Calu3 (cell line): Measurements from ENCODE around the gene TUBB4A. TPM values are rescaled to one million over a fixed set of nuclear protein-coding genes. Genes with fewer than 3 reads are reported as not detected.

Experiments used
- BruUV-seq: library from RNA; stranded (reverse); fragments of 400-500 nt; replicated peaks from 2 replicates; lab custom pipeline; 2021; lab: Mats Ljungman, UMichigan
- CTCF ChIA-PET: fragments of 300-600 bp; sonication (Branson Sonifier 250); formaldehyde crosslinking; loops from one replicate; lab custom pipeline; 2022; ENCODE audit warnings: antibody characterized with exemption; lab: Charles Lee
- DNase-seq: peaks from one replicate; pipeline ENCODE4 v3.0.0; 2022
- H3K27ac Mint-ChIP-seq: one replicate; pipeline ENCODE4 v1.8.0; 2022; ENCODE audit warnings: mixed read lengths; ENCODE audit not compliant: unreplicated experiment
- H3K27me3 Mint-ChIP-seq: one replicate; pipeline ENCODE4 v1.8.0; 2022; ENCODE audit warnings: mixed read lengths; ENCODE audit not compliant: unreplicated experiment
- H3K36me3 Mint-ChIP-seq: one replicate; pipeline ENCODE4 v1.8.0; 2022; ENCODE audit warnings: mild to moderate bottlenecking, moderate library complexity, mixed read lengths; ENCODE audit not compliant: insufficient read depth, unreplicated experiment
- H3K4me1 Mint-ChIP-seq: one replicate; pipeline ENCODE4 v1.8.0; 2022; ENCODE audit warnings: mild to moderate bottlenecking, low read depth, mixed read lengths; ENCODE audit not compliant: unreplicated experiment
- H3K4me3 Mint-ChIP-seq: one replicate; pipeline ENCODE4 v1.8.0; 2022; ENCODE audit warnings: mild to moderate bottlenecking, low read depth, moderate library complexity, mixed read lengths; ENCODE audit not compliant: unreplicated experiment
- H3K9me3 Mint-ChIP-seq: one replicate; pipeline ENCODE4 v1.8.0; 2022; ENCODE audit warnings: low read depth, mixed read lengths; ENCODE audit not compliant: unreplicated experiment
- intact Hi-C: fragments of 100-400 bp; cut with micrococcal nuclease; formaldehyde crosslinking; loops from one replicate; pipeline ENCODE4 v1.10.0; 2022; ENCODE audit not compliant: unreplicated experiment
- total RNA-seq: library from RNA; stranded (reverse); gene quantifications from 2 replicates; pipeline ENCODE4 v1.2.3, GENCODE V29; 2022
- TF ChIP-seq, protein P1 (sequence below): fragments of 200-600 bp; IDR thresholded peaks from one replicate; pipeline ENCODE4 v1.8.0; 2022; ENCODE audit warnings: antibody characterized with exemption; ENCODE audit not compliant: unreplicated experiment

TUBB4A gene
- total RNA-seq, 1 experiment from 2014 or later: 1.4 TPM

DNA sequence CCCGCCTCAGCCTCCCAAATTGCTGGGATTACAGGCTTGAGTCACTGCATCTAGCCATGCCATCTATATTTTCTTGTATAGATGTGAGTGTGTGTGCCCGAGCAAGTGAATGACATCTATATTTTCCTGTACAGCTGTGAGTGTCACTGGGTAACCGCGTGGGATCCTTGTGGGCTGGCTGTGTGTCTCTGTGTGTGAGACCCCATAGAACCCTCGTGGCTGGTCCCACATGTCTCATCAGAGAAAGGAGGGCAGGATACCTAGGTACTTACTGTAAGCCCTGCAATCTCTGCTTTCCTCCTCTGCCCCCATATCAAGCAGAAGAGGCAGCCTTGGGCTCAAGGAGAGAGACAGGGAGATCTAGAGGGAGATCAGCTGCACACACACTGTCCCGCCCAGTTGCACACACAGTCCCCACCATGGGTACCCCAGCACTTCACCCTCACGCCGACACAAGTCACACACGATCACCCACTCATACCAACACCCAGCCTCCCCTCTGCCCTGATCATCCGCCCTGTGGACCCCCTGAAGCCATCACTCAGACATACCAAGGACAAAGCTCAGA lies 21.2 kb downstream of the TUBB4A start:
- TF ChIP-seq, protein P1, sequence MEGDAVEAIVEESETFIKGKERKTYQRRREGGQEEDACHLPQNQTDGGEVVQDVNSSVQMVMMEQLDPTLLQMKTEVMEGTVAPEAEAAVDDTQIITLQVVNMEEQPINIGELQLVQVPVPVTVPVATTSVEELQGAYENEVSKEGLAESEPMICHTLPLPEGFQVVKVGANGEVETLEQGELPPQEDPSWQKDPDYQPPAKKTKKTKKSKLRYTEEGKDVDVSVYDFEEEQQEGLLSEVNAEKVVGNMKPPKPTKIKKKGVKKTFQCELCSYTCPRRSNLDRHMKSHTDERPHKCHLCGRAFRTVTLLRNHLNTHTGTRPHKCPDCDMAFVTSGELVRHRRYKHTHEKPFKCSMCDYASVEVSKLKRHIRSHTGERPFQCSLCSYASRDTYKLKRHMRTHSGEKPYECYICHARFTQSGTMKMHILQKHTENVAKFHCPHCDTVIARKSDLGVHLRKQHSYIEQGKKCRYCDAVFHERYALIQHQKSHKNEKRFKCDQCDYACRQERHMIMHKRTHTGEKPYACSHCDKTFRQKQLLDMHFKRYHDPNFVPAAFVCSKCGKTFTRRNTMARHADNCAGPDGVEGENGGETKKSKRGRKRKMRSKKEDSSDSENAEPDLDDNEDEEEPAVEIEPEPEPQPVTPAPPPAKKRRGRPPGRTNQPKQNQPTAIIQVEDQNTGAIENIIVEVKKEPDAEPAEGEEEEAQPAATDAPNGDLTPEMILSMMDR: no peak
- peaks cover 5% of the 10 kb centered on the region for H3K36me3 Mint-ChIP-seq
- H3K4me1 Mint-ChIP-seq: no peaks in the 10 kb centered on the region
- intact Hi-C loops: no loop called here
- CTCF ChIA-PET: no interaction called here
- H3K9me3 Mint-ChIP-seq: no peaks in the 10 kb centered on the region
- peaks cover 18% of the 10 kb centered on the region for H3K27me3 Mint-ChIP-seq
- no peak for DNase-seq
- no peak overlapping the region for H3K27ac Mint-ChIP-seq
- no peak overlapping the region for H3K4me3 Mint-ChIP-seq
- BruUV-seq: no TSS peak

DNA sequence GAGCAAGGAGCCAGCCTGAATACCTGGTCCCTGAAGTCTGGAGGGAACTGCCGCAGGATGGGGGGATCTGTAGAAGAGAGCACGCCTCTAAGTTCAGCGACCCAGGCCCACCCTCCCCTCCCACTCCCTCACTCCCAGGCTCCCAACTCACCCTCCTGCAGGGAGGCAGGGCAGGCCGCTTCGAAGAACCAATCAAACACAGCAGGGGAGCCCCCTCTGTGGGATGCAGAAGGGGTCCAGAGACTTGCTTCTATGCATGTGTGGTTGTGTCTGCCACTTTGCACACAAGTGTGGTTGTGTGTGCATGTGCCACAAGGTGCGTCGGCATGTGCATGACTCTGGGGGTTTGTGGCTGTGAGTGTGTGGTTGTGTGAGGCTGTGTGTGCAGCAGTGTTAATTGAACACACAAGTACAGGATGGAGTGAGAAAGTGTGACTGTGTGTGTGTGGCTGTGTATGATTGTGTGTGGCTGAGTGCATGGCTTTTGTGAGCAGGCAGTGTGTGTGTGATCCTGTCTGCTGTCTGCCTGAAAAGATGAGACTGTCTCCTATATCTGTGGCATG lies 22.2 kb downstream of the TUBB4A start:
- Mint-ChIP-seq H3K27me3 (peaks cover 18% of the 10 kb centered on the region), H3K36me3 (peaks cover 5% of the 10 kb centered on the region), H3K9me3 (no peaks in the 10 kb centered on the region), H3K27ac (no peak overlapping the region), H3K4me1 (no peaks in the 10 kb centered on the region), H3K4me3 (no peak overlapping the region)
- CTCF ChIA-PET: no interaction called here
- no TSS peak for BruUV-seq
- intact Hi-C loops: no loop called here
- no peak for DNase-seq
- TF ChIP-seq, protein P1: no peak

DNA sequence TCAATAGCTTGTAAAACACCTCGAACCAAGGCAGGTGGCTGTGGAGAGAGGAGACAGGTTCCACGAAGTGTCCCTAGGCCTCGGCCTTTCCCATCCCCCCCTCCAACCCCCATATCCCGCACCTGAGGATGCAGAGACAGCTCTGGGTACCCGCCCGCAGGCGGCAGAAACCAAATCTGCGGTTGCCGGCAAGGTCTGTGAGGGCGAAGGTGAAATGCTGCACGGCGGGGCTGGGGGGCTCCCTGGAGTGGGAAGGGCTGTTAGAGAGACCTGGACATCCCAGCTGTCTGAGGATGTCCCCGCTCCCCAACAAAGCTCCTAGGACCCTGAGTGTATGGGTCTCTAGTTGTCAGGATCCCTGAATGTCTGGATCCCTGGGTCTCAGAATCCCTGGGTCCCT lies 23.3 kb downstream of the TUBB4A start:
- CTCF ChIA-PET: no interaction called here
- no TSS peak for BruUV-seq
- Mint-ChIP-seq H3K9me3 (no peaks in the 10 kb centered on the region), H3K27ac (no peak overlapping the region), H3K27me3 (peaks cover 18% of the 10 kb centered on the region), H3K4me3 (no peak overlapping the region), H3K36me3 (peaks cover 5% of the 10 kb centered on the region), H3K4me1 (peaks cover 3% of the 10 kb centered on the region)
- DNase-seq: no peak
- TF ChIP-seq, protein P1: no peak
- intact Hi-C loops: no loop called here

DNA sequence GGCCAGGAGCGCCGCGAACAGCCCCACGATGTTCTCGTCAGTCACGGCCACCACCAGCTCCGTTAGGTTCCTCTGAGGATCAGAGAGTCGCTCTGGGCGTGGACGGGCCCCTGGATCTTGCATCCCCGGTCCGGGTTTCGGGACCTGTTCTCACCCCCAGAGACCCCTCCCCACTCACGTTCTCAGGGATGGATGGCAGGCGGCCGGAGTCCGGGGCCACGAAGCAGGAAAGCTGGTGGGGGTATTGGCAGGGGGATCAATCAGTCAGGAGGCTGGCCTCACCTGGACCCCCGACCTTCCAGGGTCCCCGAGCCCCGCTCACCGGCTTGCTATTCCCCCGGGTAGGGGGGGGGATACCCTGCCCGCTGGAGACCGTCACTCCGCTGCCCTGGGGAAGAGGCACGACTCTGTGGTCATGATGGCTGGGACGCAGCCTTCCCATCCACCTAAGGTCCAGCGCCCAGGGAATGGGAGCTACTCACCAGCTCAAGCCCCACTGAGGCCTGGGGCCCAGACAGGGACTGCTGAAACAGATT lies 25.1 kb downstream of the TUBB4A start:
- DNase-seq: no peak
- no peak overlapping the region for H3K4me3 Mint-ChIP-seq
- H3K27ac Mint-ChIP-seq: no peak overlapping the region
- TF ChIP-seq, protein P1: no peak
- H3K36me3 Mint-ChIP-seq: peaks cover 5% of the 10 kb centered on the region
- CTCF ChIA-PET: no interaction called here
- no TSS peak for BruUV-seq
- no peaks in the 10 kb centered on the region for H3K9me3 Mint-ChIP-seq
- intact Hi-C loops: no loop called here
- H3K27me3 Mint-ChIP-seq: peaks cover 18% of the 10 kb centered on the region
- H3K4me1 Mint-ChIP-seq: peaks cover 6% of the 10 kb centered on the region
